LHCN-M2 (cell line): ENCODE results near the gene SIAH1. TPM values are rescaled to one million over a fixed set of nuclear protein-coding genes. Genes with fewer than 3 reads are reported as not detected.
"Not testable (repeated sequence)": the region's sequence is repeated elsewhere in the genome, so short reads cannot be mapped to it uniquely, and the experiment has no call there.

ENCODE experiments used
- DNase-seq: peaks from one replicate; pipeline ENCODE4 v3.0.0-alpha.2; 2012; ENCODE audit warnings: low read depth
- total RNA-seq: library from RNA; depleted of rRNA; stranded (reverse); fragments of >200 nt; gene quantifications from 2 replicates; pipeline ENCODE4 v1.2.3, GENCODE V29; 2014; rRNA removed

SIAH1 gene
- total RNA-seq, 1 experiment from 2014 or later = 17.3 TPM

GRCh38 chr16:48332978-48333377 is 52.2 kb downstream of the SIAH1 start:
- DNase-seq = no peak

DNA sequence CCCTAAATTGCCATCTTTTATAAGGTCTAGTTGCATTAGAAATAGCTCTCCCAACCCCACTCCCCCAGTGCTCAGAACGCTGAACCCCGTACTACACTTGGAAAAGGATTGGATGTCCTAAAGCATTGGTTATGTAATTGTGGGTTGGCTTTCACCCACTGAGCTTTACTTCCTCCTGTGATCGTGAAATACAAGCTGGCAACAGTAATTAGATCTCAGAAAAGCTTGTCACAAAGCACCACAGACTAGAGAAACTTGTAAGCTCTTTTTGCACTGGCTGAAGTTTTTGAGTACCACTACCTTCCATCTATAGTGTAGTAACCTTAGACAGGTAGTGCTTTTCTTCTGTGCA is 54.4 kb downstream of the SIAH1 start:
- DNase-seq = no peak

DNA sequence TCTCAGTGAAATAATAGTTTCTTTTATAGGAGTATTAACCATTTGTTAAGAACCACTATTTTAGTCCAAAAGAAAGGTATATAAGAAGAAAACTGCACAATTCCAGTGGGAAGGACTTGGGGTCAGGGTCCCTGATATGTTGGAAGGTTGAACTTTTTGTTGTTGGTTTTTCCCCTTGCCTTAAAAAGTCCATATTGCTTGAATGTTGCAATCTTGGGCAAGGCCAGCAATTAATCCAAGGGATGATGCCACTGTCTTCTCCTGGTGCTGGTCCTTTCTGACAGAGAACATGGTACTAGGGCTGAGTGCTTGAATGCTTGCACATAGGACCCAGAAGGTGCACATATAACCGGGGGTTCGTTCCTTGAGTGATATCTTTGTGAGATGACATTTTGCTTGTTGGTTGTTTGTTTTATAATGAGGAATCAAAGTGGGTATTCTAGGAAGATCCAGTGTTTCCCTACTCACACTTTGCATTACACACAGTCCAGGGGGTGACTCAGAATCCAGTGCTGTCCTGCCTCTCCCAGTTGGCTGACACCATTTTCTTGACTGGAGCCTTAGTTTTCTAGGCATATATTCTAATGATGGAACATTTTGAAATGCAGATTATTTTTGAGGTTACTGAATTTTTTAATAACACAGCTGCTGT is 54.9 kb downstream of the SIAH1 start:
- peak; percentile 35 for DNase-seq

DNA sequence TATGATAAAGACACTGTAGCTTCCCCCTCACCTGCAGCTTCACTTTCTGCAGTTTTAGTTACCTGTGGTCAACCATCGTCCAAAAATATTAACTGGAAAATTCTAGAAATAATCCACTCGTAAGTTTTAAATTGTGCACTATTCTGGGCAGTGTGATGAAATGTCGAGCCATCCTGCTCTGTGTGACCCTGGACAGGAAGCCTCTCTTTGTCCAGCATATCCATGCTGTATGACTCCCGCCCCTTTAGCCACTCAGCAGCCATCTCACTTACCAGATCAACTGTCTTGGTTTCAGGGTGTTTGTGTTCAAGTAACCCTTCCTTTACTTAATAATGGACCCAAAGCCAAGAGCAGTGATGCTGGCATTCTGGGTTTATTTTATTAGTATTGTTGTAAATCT is 56.1 kb downstream of the SIAH1 start:
- DNase-seq = no peak

DNA sequence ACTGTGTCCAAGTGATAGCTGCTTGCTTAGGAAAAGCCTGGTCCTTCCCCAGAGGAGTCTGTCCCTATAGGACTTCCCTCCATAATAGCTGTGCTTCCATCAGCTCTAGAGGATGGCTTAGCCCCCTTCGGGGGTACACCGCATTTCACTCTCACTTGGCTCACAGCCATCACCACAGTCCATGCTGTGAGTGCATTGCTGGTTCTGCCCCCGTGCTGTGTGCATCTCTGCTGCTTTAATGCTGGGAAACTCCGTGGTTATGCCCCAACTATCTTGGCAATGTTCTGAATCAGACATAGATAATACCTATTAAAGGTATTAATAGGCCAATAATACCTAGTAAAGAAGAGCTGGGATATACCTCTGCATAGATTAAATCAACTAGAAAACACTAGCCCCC is 58.3 kb downstream of the SIAH1 start:
- DNase-seq = no peak

- DNase-seq = no peak
Observed at GRCh38 chr16:48323783-48324775, 61.1 kb downstream of the SIAH1 start.

DNA sequence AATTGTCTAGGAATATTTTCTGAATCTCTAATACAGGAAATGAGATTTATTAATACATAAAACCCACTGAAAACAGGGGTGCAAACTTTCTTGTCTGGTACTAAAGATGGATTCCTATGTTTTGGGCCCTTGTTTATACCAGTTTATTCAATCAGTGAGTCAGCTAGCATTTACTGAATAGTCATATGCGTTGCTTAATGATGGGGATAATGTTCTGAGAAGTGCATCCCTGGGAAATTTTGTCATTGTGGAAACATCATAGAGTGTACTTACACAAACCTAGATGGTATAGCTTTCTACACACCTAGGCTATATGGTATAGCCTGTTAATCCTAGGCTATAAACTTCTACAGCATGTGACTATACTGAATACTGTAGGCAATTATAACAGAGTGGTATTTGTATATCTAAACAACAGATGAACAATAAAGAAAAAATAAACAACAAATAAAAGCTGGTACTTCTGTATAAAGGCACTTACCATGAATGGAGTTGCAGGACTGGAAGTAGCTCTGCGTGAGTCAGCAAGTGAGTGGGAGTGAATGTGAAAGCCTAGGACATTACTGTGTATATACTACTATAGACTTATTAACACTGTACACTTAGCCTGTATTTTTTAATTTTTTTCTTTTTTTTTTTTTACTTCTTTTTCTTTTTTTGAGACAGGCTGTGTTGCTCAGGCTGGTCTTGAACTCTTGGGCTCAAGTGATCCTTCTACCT is 63.7 kb downstream of the SIAH1 start:
- DNase-seq = peak; percentile 20

GRCh38 chr16:48318630-48319029 is 66.6 kb downstream of the SIAH1 start:
- DNase-seq = no peak

DNA sequence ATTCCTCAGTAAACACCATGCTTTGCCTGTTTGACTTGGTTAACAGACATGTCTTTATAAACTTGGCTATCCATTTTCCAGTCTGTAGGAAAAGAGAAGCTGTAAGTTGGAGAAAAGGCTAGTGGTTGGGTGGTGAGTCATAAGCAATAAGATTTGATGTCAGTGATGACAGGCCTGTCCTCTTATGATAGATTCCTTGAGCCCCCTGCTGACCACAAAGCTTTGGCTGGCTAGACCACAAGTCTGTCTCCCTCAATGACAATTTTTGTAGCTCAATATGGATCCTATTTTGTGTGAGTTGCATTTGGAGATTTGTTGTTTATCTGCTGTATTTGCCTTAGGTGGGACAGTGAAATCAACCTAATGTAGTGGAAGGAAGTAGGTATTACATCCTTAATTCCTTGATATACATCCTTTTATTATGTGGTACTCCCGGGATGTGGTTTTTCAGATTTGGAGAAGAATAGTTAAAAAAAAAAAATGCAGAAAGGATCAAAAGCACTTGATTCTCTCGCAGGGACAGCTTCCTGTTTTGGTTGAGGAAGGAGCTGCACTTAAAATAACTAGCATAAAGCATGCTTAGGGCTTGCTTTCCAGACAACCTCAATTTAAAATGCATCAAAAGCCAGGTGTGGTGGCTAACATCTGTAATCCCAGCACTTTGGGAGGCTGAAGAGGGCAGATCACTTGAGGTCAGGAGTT is 67.4 kb downstream of the SIAH1 start:
- peak; percentile 80 for DNase-seq

DNA sequence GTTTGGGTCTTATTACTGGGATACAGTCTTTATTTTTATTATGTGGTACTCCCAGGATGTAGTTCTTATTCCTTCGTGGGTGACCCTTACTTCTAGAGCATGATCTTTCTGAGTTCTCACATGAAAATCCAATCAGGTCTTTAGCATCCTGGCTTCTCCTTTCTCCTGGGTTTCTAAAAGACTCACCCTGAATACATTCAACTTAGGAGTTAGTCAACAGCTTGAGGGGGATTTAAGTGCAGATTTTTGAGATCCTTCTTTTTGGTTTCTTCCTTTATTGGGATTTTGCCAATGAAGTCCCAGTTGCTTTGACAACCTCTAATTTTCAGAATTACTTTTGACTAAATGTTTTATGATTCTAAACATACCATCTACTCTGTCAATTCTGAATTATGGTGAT is 68.2 kb downstream of the SIAH1 start:
- DNase-seq = no peak

GRCh38 chr16:48313905-48314304 is 71.3 kb downstream of the SIAH1 start:
- DNase-seq = not testable (repeated sequence)

DNA sequence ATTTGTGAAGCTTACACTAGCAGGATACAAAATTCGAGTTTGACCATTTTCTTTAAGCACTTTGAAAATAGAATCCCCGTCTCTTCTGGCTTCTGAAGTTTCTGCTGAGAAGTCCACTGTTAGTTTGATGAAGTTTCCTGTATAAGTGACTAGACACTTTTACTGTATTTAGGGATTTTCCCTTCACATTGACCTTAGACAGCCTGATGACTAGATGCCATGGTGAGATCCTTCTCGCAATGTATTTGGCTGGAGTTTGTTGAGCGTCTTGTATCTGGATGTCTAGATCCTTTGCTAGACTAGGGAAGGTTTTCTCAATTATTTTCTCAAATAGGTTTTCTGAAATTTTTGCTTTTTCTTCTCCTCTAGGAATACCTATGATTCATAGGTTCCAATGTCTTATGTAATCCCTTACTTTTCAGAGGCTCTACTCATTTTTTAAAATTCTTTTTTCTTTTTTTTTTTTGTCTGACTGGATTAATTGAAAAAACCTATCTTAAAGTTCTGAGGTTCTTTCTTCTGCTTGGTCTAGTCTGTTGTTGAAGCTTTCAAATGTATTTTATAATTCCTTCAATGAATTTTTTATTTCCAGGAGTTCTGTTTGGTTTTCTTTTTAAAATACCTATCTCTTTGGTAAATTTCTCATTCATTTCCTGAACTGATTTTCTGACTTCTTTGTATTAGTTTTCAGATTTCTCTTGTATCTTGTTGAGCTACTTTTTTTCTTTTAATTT is 74.1 kb downstream of the SIAH1 start:
- DNase-seq = no peak

Other genes with a start within 250 kb of the SIAH1 start
- not detected in 2 replicates for gene ABCC12, start 229.4 kb downstream of the SIAH1 start, total RNA-seq
- gene LONP2, start 141.1 kb downstream of the SIAH1 start, total RNA-seq = 39.9 and 45.3 TPM in 2 replicates
- gene ABCC11, start 137.9 kb downstream of the SIAH1 start, total RNA-seq = 0.06 and 0.13 TPM in 2 replicates
- 12.5 and 16.2 TPM in 2 replicates for gene N4BP1, start 224.8 kb upstream of the SIAH1 start, total RNA-seq